Adipose tissue (tissue), 3 donors: Measurements from ENCODE around the gene P2RX7. TPM values are rescaled to one million over a fixed set of nuclear protein-coding genes. Genes with fewer than 3 reads are reported as not detected.

Source experiments
- H3K27ac ChIP-seq: one replicate; pipeline ENCODE4 v1.5.1; 2013; ENCODE audit warnings: low read depth, low read length
- WGBS, 3 donors: extraction: QIAGEN DNeasy Blood & Tissue Kit; methylation state at CpG; one replicate each; pipeline ENCODE4 v1.1.7; 2013; 5-methylcytosine and 5-hydroxymethylcytosine counted together
- polyA plus RNA-seq, 3 donors: library from polyadenylated mRNA; stranded (reverse); fragments of 200-250 nt; gene quantifications; one replicate each; pipeline ENCODE4 v1.2.3, GENCODE V29; 2013
- donor health status: healthy with polysubstance abuse.
- donor health status: Bipolar disorder and iron deficiency.
- donor health status: healthy.

Gene P2RX7
- polyA plus RNA-seq, 3 donors: 0.55 to 0.90 (median 0.61) TPM

GRCh38 chr12:121107681-121108080, 25.0 kb upstream of the P2RX7 start:
- H3K27ac ChIP-seq: no peak overlapping the region
- WGBS, 3 donors: 79 to 85% (median 82%) methylated on average over 3 of the region's 3 CpGs

- WGBS, 3 donors: 68 to 78% (median 69%) methylated on average over 5 of the region's 5 CpGs
- H3K27ac ChIP-seq: no peak overlapping the region
Observed at GRCh38 chr12:121108492-121108891, 24.2 kb upstream of the P2RX7 start.

- no peak overlapping the region for H3K27ac ChIP-seq
- 52 to 57% (median 55%) methylated on average over 8 of the region's 8 CpGs for WGBS, 3 donors
Observed at GRCh38 chr12:121110211-121110940, 22.3 kb upstream of the P2RX7 start.

- 67 to 80% (median 77%) methylated on average over 9 of the region's 9 CpGs for WGBS, 3 donors
- no peak overlapping the region for H3K27ac ChIP-seq
Observed at GRCh38 chr12:121111684-121112083, 21.0 kb upstream of the P2RX7 start.

GRCh38 chr12:121112496-121112895, 20.2 kb upstream of the P2RX7 start:
- 48 to 87% (median 60%) methylated on average over 4 of the region's 4 CpGs for WGBS, 3 donors
- H3K27ac ChIP-seq: no peak overlapping the region

- H3K27ac ChIP-seq: no peak overlapping the region
- 68 to 81% (median 71%) methylated on average over 4 of the region's 4 CpGs for WGBS, 3 donors
Observed at GRCh38 chr12:121113057-121113456, 19.6 kb upstream of the P2RX7 start.

GRCh38 chr12:121114019-121114639, 18.5 kb upstream of the P2RX7 start:
- WGBS, 3 donors: 43 to 60% (median 47%) methylated on average over 6 of the region's 6 CpGs
- H3K27ac ChIP-seq: no peak overlapping the region

GRCh38 chr12:121114806-121115205, 17.9 kb upstream of the P2RX7 start:
- no peak overlapping the region for H3K27ac ChIP-seq
- WGBS, 3 donors: 53 to 69% (median 60%) methylated on average over 2 of the region's 2 CpGs

GRCh38 chr12:121115530-121115929, 17.1 kb upstream of the P2RX7 start:
- WGBS, 3 donors: 91 to 95% (median 92%) methylated on average over 4 of the region's 4 CpGs
- no peak overlapping the region for H3K27ac ChIP-seq

GRCh38 chr12:121116318-121117225, 16.1 kb upstream of the P2RX7 start:
- 44 to 78% (median 68%) methylated on average over 4 of the region's 4 CpGs for WGBS, 3 donors
- no peak overlapping the region for H3K27ac ChIP-seq

GRCh38 chr12:121117226-121117777, 15.4 kb upstream of the P2RX7 start:
- H3K27ac ChIP-seq: no peak overlapping the region
- WGBS, 3 donors: 75 to 92% (median 87%) methylated on average over 4 of the region's 4 CpGs

- 56 to 70% (median 58%) methylated on average over 6 of the region's 6 CpGs for WGBS, 3 donors
- H3K27ac ChIP-seq: no peak overlapping the region
Observed at GRCh38 chr12:121120323-121120722, 12.4 kb upstream of the P2RX7 start.

GRCh38 chr12:121120989-121121755, 11.5 kb upstream of the P2RX7 start:
- H3K27ac ChIP-seq: no peak overlapping the region
- 71 to 80% (median 72%) methylated on average over 8 of the region's 8 CpGs for WGBS, 3 donors

GRCh38 chr12:121121805-121122204, 10.9 kb upstream of the P2RX7 start:
- 52 to 88% (median 82%) methylated on average over 4 of the region's 4 CpGs for WGBS, 3 donors
- no peak overlapping the region for H3K27ac ChIP-seq

GRCh38 chr12:121123488-121123887, 9.2 kb upstream of the P2RX7 start:
- 82 to 95% (median 88%) methylated on average over 2 of the region's 2 CpGs for WGBS, 3 donors

GRCh38 chr12:121124402-121125109, 8.1 kb upstream of the P2RX7 start:
- no peak overlapping the region for H3K27ac ChIP-seq
- WGBS, 3 donors: 76 to 87% (median 80%) methylated on average over 4 of the region's 4 CpGs

More at GRCh38 chr12:121123488-121123887, 9.2 kb upstream of the P2RX7 start:
- H3K27ac ChIP-seq: no peak overlapping the region

- 53 to 64% (median 54%) methylated on average over 3 of the region's 3 CpGs for WGBS, 3 donors
- H3K27ac ChIP-seq: no peak overlapping the region
Observed at GRCh38 chr12:121127501-121127900, 5.2 kb upstream of the P2RX7 start.
